Astrocyte (in vitro differentiated cells and primary cell): ENCODE data around the gene GALNT17. TPM values are rescaled to one million over a fixed set of nuclear protein-coding genes. Genes with fewer than 3 reads are reported as not detected.

ENCODE experiments used
- DNase-seq: peaks from one replicate; pipeline ENCODE4 v3.0.0-alpha.2; 2010; ENCODE audit warnings: low read depth
- FAIRE-seq: peaks from 2 replicates; lab custom pipeline; 2011; peaks lifted over from hg19 to GRCh38; lab: Jason Lieb, UNC
- H2AFZ ChIP-seq: 2 replicates; pipeline ENCODE4 v1.6.0; 2012; ENCODE audit warnings: low read depth, low read length, inconsistent platforms
- H3K27ac ChIP-seq: 2 replicates; pipeline ENCODE4 v1.5.1; 2011; ENCODE audit warnings: low read depth, low read length, inconsistent platforms
- H3K27me3 ChIP-seq: 2 replicates; pipeline ENCODE4 v1.6.0; 2011; ENCODE audit warnings: low read length, inconsistent platforms; ENCODE audit not compliant: insufficient read depth
- H3K36me3 ChIP-seq: 2 replicates; pipeline ENCODE4 v1.5.1; 2011; ENCODE audit warnings: low read length, inconsistent platforms; ENCODE audit not compliant: insufficient read depth
- H3K4me1 ChIP-seq: 2 replicates; pipeline ENCODE4 v1.5.1; 2011; ENCODE audit warnings: low read length, inconsistent platforms; ENCODE audit not compliant: insufficient read depth
- H3K4me2 ChIP-seq: 2 replicates; pipeline ENCODE4 v1.6.0; 2012; ENCODE audit warnings: low read length, inconsistent platforms
- H3K4me3 ChIP-seq: 2 replicates; pipeline ENCODE4 v1.5.1; 2011; ENCODE audit warnings: low read depth, mild to moderate bottlenecking, low read length, inconsistent platforms; ENCODE audit not compliant: insufficient read depth
- H3K79me2 ChIP-seq: 2 replicates; pipeline ENCODE4 v1.6.0; 2012; ENCODE audit warnings: mild to moderate bottlenecking, low read length, inconsistent platforms; ENCODE audit not compliant: insufficient read depth
- H3K9ac ChIP-seq: 2 replicates; pipeline ENCODE4 v1.6.0; 2012; ENCODE audit warnings: mild to moderate bottlenecking, low read length, inconsistent platforms
- H3K9me3 ChIP-seq: 2 replicates; pipeline ENCODE4 v1.5.1; 2012; ENCODE audit warnings: low read depth, mild to moderate bottlenecking, low read length, inconsistent platforms; ENCODE audit not compliant: insufficient read depth
- H4K20me1 ChIP-seq: 2 replicates; pipeline ENCODE4 v1.6.0; 2012; ENCODE audit warnings: low read length, inconsistent platforms; ENCODE audit not compliant: insufficient read depth
- H3K27ac Mint-ChIP-seq: one replicate; pipeline ENCODE4 v1.8.0; 2021; ENCODE audit warnings: mild to moderate bottlenecking, mixed read lengths; ENCODE audit not compliant: unreplicated experiment
- H3K27me3 Mint-ChIP-seq: one replicate; pipeline ENCODE4 v1.8.0; 2021; ENCODE audit warnings: low read depth, mixed read lengths; ENCODE audit not compliant: unreplicated experiment
- H3K36me3 Mint-ChIP-seq: one replicate; pipeline ENCODE4 v1.8.0; 2021; ENCODE audit warnings: low read depth, mixed read lengths; ENCODE audit not compliant: unreplicated experiment
- H3K4me1 Mint-ChIP-seq: one replicate; pipeline ENCODE4 v1.8.0; 2021; ENCODE audit warnings: low read depth, mixed read lengths; ENCODE audit not compliant: unreplicated experiment
- H3K4me3 Mint-ChIP-seq: one replicate; pipeline ENCODE4 v1.8.0; 2021; ENCODE audit warnings: mild to moderate bottlenecking, moderate library complexity, mixed read lengths; ENCODE audit not compliant: unreplicated experiment
- H3K9me3 Mint-ChIP-seq: one replicate; pipeline ENCODE4 v1.8.0; 2021; ENCODE audit warnings: mild to moderate bottlenecking, mixed read lengths; ENCODE audit not compliant: unreplicated experiment
- EZH2 ChIP-seq: IDR thresholded peaks from 2 replicates; pipeline ENCODE4 v1.6.1; 2012; ENCODE audit warnings: mild to moderate bottlenecking, low read length, inconsistent platforms; ENCODE audit not compliant: insufficient read depth
- total RNA-seq: library from RNA; stranded (reverse); gene quantifications from 2 replicates; pipeline ENCODE4 v1.2.1, GENCODE V29; 2021
- TF ChIP-seq, protein P1 (sequence below): IDR thresholded peaks from 2 replicates; pipeline ENCODE4 v1.5.1; 2011; ENCODE audit warnings: low read depth, mild to moderate bottlenecking, inconsistent platforms, low read length, moderate library complexity; ENCODE audit not compliant: insufficient read depth

GALNT17 gene
- total RNA-seq, 1 donor from 2014 or later = 7.8 TPM

GRCh38 chr7:71403202-71403946, 271.4 kb downstream of the GALNT17 start:
- Histone ChIP-seq H3K4me1 (no peaks in the 10 kb centered on the region), H3K79me2 (no peaks in the 10 kb centered on the region), H3K36me3 (no peaks in the 10 kb centered on the region), H3K9ac (no peak overlapping the region), H4K20me1 (no peaks in the 10 kb centered on the region), H2AFZ (no peak overlapping the region), H3K4me2 (no peak overlapping the region), H3K27ac (no peak overlapping the region), H3K27me3 (no peaks in the 10 kb centered on the region), H3K4me3 (no peak overlapping the region), H3K9me3 (no peaks in the 10 kb centered on the region)
- Mint-ChIP-seq H3K4me3 (no peak overlapping the region), H3K27ac (no peak overlapping the region), H3K9me3 (peaks cover 5% of the 10 kb centered on the region), H3K27me3 (no peaks in the 10 kb centered on the region), H3K4me1 (no peaks in the 10 kb centered on the region), H3K36me3 (no peaks in the 10 kb centered on the region)
- FAIRE-seq (no peak), DNase-seq (no peak)
- TF ChIP-seq, protein P1, sequence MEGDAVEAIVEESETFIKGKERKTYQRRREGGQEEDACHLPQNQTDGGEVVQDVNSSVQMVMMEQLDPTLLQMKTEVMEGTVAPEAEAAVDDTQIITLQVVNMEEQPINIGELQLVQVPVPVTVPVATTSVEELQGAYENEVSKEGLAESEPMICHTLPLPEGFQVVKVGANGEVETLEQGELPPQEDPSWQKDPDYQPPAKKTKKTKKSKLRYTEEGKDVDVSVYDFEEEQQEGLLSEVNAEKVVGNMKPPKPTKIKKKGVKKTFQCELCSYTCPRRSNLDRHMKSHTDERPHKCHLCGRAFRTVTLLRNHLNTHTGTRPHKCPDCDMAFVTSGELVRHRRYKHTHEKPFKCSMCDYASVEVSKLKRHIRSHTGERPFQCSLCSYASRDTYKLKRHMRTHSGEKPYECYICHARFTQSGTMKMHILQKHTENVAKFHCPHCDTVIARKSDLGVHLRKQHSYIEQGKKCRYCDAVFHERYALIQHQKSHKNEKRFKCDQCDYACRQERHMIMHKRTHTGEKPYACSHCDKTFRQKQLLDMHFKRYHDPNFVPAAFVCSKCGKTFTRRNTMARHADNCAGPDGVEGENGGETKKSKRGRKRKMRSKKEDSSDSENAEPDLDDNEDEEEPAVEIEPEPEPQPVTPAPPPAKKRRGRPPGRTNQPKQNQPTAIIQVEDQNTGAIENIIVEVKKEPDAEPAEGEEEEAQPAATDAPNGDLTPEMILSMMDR = no peak
- TF ChIP-seq EZH2 = no peak

DNA sequence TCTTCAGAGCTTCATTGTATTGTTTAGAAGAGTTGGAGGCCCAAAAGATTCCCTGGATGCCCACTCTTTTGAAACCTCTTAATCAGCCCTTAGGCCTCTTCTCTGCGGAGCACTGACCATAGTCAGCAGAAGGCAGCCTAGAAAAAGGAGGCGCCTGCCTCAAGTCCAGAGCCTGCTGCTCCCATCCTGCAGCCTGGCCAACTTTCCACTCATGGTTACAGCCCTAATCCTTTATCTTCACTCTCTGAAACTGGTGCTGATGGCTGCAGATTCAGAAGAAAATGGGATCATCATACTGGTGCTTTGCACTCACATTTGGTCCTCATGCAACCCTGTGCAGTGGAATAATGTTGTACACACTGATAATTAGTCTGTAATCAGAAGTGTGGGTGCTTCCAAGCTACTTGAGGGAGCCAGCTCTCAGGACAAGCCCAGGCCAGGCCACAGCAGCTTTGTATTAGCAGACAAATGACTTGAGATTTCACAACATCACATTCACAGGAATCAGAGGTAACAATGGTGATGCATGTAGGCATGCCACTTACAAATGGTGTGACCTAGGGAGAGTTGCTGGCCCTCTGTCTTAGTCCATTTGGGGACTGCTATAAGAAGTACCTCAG, 272.9 kb downstream of the GALNT17 start:
- Mint-ChIP-seq H3K27ac (no peak overlapping the region), H3K4me3 (no peak overlapping the region), H3K36me3 (no peaks in the 10 kb centered on the region), H3K4me1 (no peaks in the 10 kb centered on the region), H3K27me3 (no peaks in the 10 kb centered on the region), H3K9me3 (peaks cover 3% of the 10 kb centered on the region)
- Histone ChIP-seq H3K4me3 (no peak overlapping the region), H3K27ac (no peak overlapping the region), H3K27me3 (no peaks in the 10 kb centered on the region), H4K20me1 (no peaks in the 10 kb centered on the region), H3K79me2 (no peaks in the 10 kb centered on the region), H3K4me1 (no peaks in the 10 kb centered on the region), H3K9ac (no peak overlapping the region), H3K9me3 (no peaks in the 10 kb centered on the region), H3K36me3 (no peaks in the 10 kb centered on the region), H2AFZ (no peak overlapping the region), H3K4me2 (no peak overlapping the region)
- DNase-seq (no peak), FAIRE-seq (no peak)
- no peak for TF ChIP-seq EZH2
- TF ChIP-seq, protein P1 = no peak

DNA sequence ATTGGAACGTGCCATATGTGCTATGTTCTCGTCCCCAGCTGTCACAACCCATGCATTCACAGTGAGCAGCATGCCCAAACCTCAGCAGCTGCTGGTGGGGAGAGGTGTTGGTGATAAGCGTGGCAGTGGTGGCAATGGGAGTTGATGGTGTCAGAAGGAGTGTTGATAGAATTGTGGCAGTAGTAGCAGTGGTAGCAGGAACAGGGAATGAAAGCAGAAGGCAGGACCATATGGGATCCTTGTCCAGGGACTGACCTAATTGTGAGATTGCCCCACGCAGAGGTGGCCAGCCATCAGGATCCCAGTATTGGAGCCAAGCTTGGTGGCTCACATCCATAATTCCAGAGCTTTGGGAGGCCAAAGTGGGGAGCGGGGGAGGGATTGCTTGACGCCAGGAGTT, 276.3 kb downstream of the GALNT17 start:
- Histone ChIP-seq H3K27me3 (no peaks in the 10 kb centered on the region), H4K20me1 (no peaks in the 10 kb centered on the region), H3K79me2 (no peaks in the 10 kb centered on the region), H3K36me3 (no peaks in the 10 kb centered on the region), H3K9ac (no peak overlapping the region), H3K9me3 (no peaks in the 10 kb centered on the region), H3K4me1 (no peaks in the 10 kb centered on the region), H3K27ac (no peak overlapping the region), H2AFZ (no peak overlapping the region), H3K4me2 (no peak overlapping the region), H3K4me3 (no peak overlapping the region)
- Mint-ChIP-seq H3K4me1 (no peaks in the 10 kb centered on the region), H3K36me3 (no peaks in the 10 kb centered on the region), H3K4me3 (no peak overlapping the region), H3K27ac (no peak overlapping the region), H3K9me3 (peaks cover 9% of the 10 kb centered on the region), H3K27me3 (no peaks in the 10 kb centered on the region)
- DNase-seq = no peak
- no peak for TF ChIP-seq EZH2
- TF ChIP-seq, protein P1 = no peak
- FAIRE-seq = no peak
